GM19452 (cell line): Measurements from ENCODE around the gene S100A5.
"Not testable (repeated sequence)": the region's sequence is repeated elsewhere in the genome, so short reads cannot be mapped to it uniquely, and the experiment has no call there.

ENCODE experiments used
- ATAC-seq: cut with Tn5 transposase; IDR thresholded peaks from one replicate; pipeline ENCODE4 v1.9.1; 2021; ENCODE audit not compliant: unreplicated experiment

S100A5 gene

DNA sequence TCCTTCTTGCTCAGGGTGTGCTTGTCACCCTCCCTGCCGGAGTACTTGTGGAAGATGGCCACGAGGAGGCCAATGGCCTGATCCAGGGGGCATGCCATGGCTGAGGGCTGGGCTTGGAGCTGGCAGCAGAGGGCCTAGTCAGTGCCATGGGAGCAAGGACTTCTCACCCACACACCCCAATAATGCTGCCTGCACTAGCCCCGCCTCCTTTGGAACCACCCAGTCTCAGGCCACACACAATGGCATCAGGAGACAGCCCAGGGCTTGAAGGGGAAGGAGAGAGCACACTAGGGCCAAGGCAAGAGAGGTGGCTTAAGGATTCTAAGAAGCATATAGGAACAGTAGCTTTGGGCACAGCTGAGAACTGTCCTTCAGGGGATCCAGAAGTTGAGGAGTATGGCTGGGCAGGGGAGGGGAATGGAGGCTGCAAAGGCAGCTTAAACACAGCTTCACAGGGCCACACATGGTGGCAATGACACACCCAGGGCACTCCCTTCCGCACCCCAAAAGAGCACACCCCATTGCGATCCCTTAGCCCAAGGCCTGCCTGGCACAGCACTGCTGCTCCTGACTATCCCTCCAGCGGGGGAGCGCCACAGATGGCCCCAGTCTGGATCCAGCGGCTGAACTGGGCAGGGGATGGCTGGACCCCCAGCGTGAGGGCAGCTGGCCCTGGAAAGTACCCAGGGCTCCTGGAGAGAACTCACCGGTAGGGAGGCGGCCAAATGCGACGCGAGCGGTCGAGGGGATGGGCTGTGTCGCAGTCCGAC is 5.3 kb downstream of the S100A5 start, which contains the start of gene S100A6:
S100A6 (minus strand) TSS at position 750 of the 770 bp plus-strand sequence; CDS start at position 98, 652 bp downstream.
- no peak for ATAC-seq

GRCh38 chr1:153534925-153535241 is 5.9 kb downstream of the S100A5 start:
- ATAC-seq, result no peak

DNA sequence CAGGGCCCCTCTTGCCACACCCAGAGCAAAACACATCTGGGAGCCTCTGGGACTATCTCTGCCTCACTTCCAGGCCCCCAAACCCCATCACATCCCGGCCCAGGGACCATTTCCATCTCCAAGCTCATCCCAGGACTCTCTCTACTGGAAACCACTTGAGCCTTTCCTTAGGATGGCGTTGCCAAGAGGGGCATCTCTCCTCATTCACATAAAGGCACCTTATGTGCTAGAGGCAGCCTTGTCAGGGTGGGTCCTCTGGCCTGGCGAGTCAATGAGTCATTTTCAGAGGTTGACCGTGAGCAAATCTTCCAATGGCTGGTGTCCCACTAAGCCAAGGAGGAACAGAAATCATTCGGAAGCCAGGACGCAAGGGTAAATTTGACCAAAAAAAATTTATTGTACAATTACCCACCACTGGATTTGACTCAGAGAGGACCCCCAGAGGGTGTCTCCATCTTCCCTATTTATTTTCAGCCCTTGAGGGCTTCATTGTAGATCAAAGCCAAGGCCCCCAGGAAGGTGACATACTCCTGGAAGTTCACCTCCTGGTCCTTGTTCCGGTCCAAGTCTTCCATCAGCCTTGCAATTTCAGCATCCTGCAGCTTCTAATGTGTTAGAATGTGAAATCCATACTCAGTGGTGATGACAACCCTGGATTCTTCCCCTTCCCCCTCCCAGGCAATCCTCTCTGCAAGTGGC is 6.4 kb downstream of the S100A5 start:
- ATAC-seq, result no peak

GRCh38 chr1:153533689-153534201 is 7.0 kb downstream of the S100A5 start:
- ATAC-seq, result no peak

DNA sequence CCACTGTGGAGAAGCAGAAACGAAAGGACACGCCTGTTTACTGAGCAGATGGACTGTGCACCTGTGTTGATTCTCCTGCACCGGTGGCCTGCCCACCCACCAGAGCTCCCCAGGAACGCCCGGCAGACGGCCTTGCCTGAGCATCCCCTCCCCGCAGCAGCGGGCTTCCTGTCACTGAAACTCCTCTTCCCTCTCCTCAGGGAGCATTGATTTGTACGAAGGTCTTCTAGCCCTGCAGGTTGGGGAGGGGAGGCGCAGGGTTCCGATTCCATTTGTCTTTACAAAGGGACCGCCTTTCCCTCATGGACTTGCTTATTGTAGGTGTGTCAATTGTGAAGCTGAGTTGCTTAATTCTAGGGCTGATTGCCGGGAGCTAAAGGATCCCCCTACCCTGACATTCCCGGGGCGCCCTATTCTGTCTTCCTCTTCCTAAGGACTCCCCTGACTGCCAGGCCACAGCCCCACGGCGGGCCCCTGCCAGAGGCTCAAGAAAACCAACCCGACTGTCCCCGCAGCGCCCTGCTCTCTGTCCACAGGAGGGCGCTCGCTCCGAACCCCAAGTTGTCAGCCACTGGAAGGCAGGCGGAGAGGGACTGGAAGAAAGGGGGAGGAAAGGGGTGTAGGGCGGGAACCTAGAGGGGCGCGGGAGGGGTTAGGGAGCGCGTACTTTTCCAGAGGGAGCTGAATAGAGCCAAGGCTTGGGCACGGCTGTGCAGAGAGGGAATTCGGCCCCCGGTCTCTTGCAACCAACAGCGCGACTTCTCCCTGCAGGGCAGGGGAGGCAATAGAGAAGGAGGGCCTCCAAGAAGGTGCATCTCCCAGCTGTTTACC is 7.8 kb downstream of the S100A5 start:
- no peak for ATAC-seq

- no peak for ATAC-seq
Observed at GRCh38 chr1:153532181-153532580, 8.6 kb downstream of the S100A5 start.

GRCh38 chr1:153531638-153532037 is 9.1 kb downstream of the S100A5 start:
- ATAC-seq, result no peak

DNA sequence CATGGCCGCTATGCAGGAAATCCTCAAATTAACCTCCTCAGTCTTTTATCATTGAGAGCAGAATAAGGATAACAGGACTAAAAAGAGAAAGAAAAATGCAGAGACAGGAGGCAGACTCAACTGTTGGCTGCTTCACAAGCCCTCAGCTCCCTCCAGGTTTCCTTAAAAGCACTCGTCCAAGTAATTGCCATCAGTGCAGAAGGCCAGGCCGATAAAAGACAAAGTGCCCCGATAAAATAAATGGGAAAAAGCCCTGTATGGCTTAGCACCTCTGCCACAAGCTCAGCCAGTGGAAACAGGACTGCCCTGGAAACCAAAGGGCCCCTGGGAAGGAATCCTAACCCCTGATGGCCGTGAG is 13.1 kb downstream of the S100A5 start:
- ATAC-seq, result no peak

DNA sequence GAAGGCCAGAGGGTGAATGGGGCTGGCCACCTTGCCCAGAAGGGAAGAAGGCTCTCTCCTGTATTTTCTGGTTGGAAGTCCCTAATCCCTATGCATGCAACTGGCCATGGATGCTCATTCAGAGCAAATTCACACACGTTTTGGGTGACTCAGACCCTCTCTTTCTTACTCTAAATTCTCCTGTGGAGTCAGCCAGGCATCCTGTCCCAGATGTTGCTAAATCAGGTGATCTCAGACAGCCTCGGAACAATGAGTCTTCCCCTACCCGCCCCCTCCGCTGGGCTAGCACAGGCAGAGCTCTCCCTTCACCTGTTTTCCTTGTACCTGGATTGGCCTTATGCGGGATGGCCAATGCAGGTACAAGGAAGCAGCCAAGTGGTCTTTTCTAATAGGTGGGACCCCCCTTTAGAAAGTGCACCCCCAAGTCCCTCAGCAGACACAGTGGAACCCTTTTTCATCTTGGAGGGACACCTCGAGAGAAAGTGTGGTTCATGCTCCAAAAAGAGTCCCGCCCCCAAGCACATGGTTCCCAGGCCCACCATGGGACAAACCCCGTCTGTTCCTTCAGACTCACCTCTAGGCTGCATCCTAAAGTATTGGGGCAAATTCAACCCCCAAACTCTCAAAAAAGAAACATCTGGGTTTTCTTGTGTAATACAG is 13.6 kb downstream of the S100A5 start:
- ATAC-seq, result no peak

GRCh38 chr1:153526132-153526543 is 14.6 kb downstream of the S100A5 start:
- ATAC-seq, result no peak

DNA sequence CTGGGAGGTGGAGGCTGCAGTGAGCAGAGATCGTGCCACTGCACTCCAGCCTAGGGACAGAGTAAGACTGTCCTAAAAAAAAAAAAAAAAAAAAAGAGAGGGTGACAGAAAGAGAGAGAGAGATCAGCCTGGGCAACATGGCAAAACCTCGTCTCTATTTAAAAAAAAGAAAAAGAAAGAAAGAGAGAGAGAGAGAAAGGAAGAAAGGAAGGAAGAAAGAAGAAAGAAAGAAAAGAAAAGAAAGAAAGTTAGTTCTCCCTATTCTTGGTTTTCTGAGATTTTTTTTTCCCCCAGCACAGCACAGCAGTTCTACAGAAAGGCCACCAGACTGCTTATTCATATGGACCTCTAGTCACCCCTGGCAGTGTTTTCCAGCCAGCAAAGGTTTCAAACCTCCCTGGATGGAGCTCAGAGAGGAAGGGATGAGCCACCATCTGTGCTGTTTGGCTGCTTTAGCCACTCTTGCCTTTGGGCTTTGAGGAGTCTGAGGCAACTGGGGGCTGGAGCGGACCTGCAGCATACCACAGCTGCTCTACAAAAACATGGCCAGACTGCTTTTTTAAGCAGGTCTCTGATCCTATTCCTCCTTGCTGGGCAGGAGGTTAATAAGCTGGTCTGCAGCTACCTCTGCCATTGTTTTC is 15.5 kb downstream of the S100A5 start:
- no peak for ATAC-seq

DNA sequence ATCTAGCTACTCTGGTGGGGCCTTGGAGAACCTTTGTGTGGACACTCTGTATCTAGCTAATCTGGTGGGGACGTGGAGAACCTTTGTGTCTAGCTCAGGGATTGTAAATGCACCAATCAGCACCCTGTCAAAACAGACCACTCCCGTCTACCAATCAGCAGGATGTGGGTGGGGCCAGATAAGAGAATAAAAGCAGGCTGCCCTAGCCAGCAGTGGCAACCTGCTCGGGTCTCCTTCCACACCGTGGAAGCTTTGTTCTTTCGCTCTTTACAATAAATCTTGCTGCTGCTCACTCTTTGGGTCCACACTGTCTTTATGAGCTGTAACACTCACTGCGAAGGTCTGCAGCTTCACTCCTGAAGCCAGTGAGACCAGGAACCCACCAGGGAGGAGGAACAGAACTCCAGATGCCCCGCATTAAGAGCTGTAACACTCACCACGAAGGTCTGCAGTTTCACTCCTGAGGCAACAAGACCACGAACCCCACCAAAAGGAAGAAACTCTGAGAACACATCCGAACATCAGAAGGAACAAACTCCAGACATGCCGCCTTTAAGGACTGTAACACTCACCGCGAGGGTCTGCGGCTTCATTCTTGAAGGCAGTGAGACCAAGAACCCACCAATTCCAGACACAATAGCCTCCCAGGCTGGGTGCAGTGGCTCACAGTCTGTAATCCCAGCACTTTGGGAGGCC is 18.2 kb downstream of the S100A5 start:
- ATAC-seq, result not testable (repeated sequence)

DNA sequence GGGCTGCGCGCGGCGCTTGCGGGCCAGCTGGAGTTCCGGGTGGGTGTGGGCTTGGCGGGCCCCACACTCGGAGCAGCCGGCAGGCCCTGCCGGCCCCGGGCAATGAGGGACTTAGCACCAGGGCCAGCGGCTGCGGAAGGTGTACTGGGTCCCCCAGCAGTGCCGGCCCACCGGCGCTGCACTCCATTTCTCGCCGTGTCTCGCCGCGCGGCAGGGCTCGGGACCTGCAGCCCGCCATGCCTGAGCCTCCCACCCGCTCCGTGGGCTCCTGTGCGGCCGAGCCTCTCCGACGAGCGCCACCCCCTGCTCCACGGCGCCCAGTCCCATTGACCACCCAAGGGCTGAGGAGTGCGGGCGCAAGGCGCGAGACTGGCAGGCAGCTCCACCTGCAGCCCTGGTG is 18.9 kb downstream of the S100A5 start:
- ATAC-seq, result not testable (repeated sequence)

DNA sequence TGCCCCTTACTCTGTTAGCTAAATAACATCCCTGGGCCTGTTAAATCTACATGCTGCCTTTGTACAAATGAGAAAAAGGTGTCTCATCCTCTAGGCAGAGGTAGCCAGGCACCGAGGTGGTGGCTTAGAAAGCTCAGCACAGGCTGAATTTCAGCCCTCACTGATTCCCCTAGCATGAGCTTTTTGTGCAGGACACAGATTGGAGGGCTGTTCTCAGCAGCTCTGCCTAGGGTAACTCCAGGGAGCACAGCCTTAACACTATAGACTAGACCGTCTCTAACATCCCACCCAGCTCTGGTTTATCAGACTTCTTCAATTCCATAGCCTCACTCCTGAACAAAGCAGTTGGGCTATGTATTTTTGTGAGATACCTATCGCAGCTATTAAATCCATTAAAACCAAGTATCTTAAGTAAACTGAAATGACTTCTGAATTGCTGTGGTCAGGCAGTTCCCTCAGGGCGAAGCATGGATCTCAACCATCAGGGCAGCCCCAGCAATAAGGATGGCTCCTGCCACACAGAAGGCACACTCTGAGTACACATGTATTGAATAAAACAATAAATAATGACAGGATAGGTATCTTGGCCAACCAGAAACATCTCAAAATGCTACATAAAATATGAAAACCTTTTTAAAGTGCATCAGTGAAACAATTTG is 19.8 kb downstream of the S100A5 start:
- ATAC-seq, result no peak

- ATAC-seq, result not testable (repeated sequence)
Observed at GRCh38 chr1:153520137-153520691, 20.5 kb downstream of the S100A5 start.

DNA sequence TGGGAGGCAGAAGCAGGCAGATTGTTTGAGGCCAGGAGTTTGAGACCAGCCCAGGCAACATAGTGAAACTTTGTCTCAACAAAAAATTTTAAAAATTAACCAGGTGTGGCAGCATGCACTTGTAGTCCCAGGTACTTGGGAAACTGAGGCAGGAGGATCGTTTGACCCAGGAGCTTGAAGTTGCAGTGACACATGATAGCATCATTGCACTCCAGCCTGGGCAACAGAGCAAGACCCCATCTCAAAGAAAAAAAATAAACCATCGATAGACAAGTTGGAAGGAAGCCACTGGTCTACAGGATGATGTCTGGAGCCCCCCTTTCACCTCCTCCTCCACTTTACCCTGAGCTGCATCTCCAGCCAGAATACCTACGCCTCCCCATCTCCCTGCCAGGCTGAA is 21.5 kb downstream of the S100A5 start:
- no peak for ATAC-seq

- no peak for ATAC-seq
Observed at GRCh38 chr1:153515504-153516394, 25.0 kb downstream of the S100A5 start.

DNA sequence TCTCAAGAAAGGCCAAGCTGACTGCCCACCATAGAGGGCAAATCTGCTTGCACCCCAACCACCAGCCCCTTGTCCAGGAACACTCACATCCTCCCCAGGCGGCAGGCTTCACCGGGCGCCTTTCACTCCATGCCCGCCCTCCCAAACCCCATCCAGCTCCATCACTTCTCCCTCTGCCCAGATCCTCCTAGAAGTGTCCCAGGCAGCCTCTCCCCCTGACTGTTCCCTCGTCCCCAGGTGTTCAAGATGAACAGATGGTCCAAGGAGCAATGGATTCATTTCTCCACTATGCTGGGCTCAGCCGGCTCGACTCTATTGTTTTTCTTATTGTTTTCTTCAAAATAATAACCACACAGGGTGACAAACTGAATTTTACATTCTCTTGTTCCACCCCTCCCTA is 27.1 kb downstream of the S100A5 start:
- no peak for ATAC-seq
